ENCODE measurements around the gene PPIF. TPM values are rescaled to one million over a fixed set of nuclear protein-coding genes. Genes with fewer than 3 reads are reported as not detected.
A peak's percentile ranks its signal among the peaks of the same experiment; 100 is the strongest.

Gene PPIF
- total RNA-seq, 4 donors from 2014 or later: 37.2 to 149 (median 51.6) TPM

- no peaks in the 10 kb centered on the region for H3K36me3 ChIP-seq
- H3K27me3 ChIP-seq: no peaks in the 10 kb centered on the region
- intact Hi-C loops (cut with DNase I; ENCODE audit: low total_unique reads) (no loop called here), in situ Hi-C loops (cut with MboI; ENCODE audit: low pct_ligation_motif_present in 1 of 4, low pct_unique_long_range_greater_than_20kb in 1 of 4, low sequenced_read_pairs in 3 of 4) (no loop called here)
- H3K9me3 ChIP-seq: no peaks in the 10 kb centered on the region
- peak; percentile 8 for DNase-seq
- no peak for TF ChIP-seq POLR2AphosphoS5 (IDR thresholded peaks at IDR 0.05)
- TF ChIP-seq POLR2A (IDR thresholded peaks at IDR 0.05): no peak
- no peak overlapping the region for H3K4me3 ChIP-seq
- H3K27ac ChIP-seq: peak overlapping the region; percentile 46 to 83 (median 68)
- WGBS, 2 donors (ENCODE audit: low coverage in 1 of 2): 78% methylated on average over 5 of the region's 5 CpGs; no CpG with 5 or more reads in 1 of the 2 donors
- H3K4me1 ChIP-seq: peaks cover 10 to 19% (median 15%) of the 10 kb centered on the region in 4 donors
Observed at GRCh38 chr10:79387466-79387973, 40.3 kb downstream of the PPIF start.

GRCh38 chr10:79387974-79388850, 40.9 kb downstream of the PPIF start:
- Histone ChIP-seq H3K9me3 (no peaks in the 10 kb centered on the region), H3K27ac (peak overlapping the region; percentile 46 to 83 (median 68)), H3K36me3 (no peaks in the 10 kb centered on the region), H3K4me3 (no peak overlapping the region), H3K4me1 (peaks cover 6 to 16% (median 13%) of the 10 kb centered on the region in 4 donors), H3K27me3 (no peaks in the 10 kb centered on the region)
- no peak for TF ChIP-seq CTCF (IDR thresholded peaks at IDR 0.05)
- TF ChIP-seq EP300 (IDR thresholded peaks at IDR 0.05; ENCODE audit: low read depth): no peak
- TF ChIP-seq POLR2AphosphoS5 (IDR thresholded peaks at IDR 0.05): no peak
- TF ChIP-seq POLR2A (IDR thresholded peaks at IDR 0.05): no peak
- peak; percentile 5 for DNase-seq
- WGBS, 2 donors (ENCODE audit: low coverage in 1 of 2): 51 to 73% methylated on average over 3 to 11 of the region's 11 CpGs
- in situ Hi-C loops (cut with MboI; ENCODE audit: low pct_ligation_motif_present in 1 of 4, low pct_unique_long_range_greater_than_20kb in 1 of 4, low sequenced_read_pairs in 3 of 4): no loop called here
- intact Hi-C loops (cut with DNase I; ENCODE audit: low total_unique reads): no loop called here

- no peaks in the 10 kb centered on the region for H3K36me3 ChIP-seq
- H3K9me3 ChIP-seq: no peaks in the 10 kb centered on the region
- H3K4me1 ChIP-seq: peaks cover 6 to 16% (median 13%) of the 10 kb centered on the region in 4 donors
- 85 to 86% methylated on average over 1 to 2 of the region's 2 CpGs for WGBS, 2 donors (ENCODE audit: low coverage in 1 of 2)
- no peaks in the 10 kb centered on the region for H3K27me3 ChIP-seq
- H3K27ac ChIP-seq: peak overlapping the region; percentile 55 to 83 (median 58)
- no peak overlapping the region for H3K4me3 ChIP-seq
- in situ Hi-C loops (cut with MboI; ENCODE audit: low pct_ligation_motif_present in 1 of 4, low pct_unique_long_range_greater_than_20kb in 1 of 4, low sequenced_read_pairs in 3 of 4) (no loop called here), intact Hi-C loops (cut with DNase I; ENCODE audit: low total_unique reads) (no loop called here)
- TF ChIP-seq POLR2AphosphoS5 (IDR thresholded peaks at IDR 0.05): no peak
- TF ChIP-seq EP300 (IDR thresholded peaks at IDR 0.05; ENCODE audit: low read depth): no peak
- TF ChIP-seq CTCF (IDR thresholded peaks at IDR 0.05): no peak
- no peak for TF ChIP-seq POLR2A (IDR thresholded peaks at IDR 0.05)
- DNase-seq: no peak
Observed at GRCh38 chr10:79390057-79390456, 42.8 kb downstream of the PPIF start.

- TF ChIP-seq POLR2A (IDR thresholded peaks at IDR 0.05) (no peak), CTCF (IDR thresholded peaks at IDR 0.05) (peak in 1 of 5 experiments; percentile 5), POLR2AphosphoS5 (IDR thresholded peaks at IDR 0.05) (peak in 1 of 3 donors; percentile 54), EP300 (IDR thresholded peaks at IDR 0.05; ENCODE audit: low read depth) (no peak)
- DNase-seq: peak; percentile 28
- H3K27ac ChIP-seq: peak overlapping the region; percentile 55 to 83 (median 58)
- WGBS, 2 donors (ENCODE audit: low coverage in 1 of 2): 56% methylated on average over 16 of the region's 16 CpGs; no CpG with 5 or more reads in 1 of the 2 donors
- intact Hi-C loops (cut with DNase I; ENCODE audit: low total_unique reads): no loop called here
- H3K27me3 ChIP-seq: no peaks in the 10 kb centered on the region
- in situ Hi-C loops (cut with MboI; ENCODE audit: low pct_ligation_motif_present in 1 of 4, low pct_unique_long_range_greater_than_20kb in 1 of 4, low sequenced_read_pairs in 3 of 4): no loop called here
- no peaks in the 10 kb centered on the region for H3K36me3 ChIP-seq
- peaks cover 9 to 16% (median 13%) of the 10 kb centered on the region in 4 donors for H3K4me1 ChIP-seq
- no peak overlapping the region for H3K4me3 ChIP-seq
- H3K9me3 ChIP-seq: no peaks in the 10 kb centered on the region
Observed at GRCh38 chr10:79390551-79391229, 43.4 kb downstream of the PPIF start.

Measured in transverse colon (tissue), 4 donors.